Liver (tissue), 3 donors: Measurements from ENCODE around the gene LZTS3.

ENCODE experiments used
- FOXA1 ChIP-seq: IDR thresholded peaks from 2 replicates; pipeline ENCODE4 v1.6.1; 2016; ENCODE audit warnings: antibody characterized with exemption
- FOXA2 ChIP-seq: IDR thresholded peaks from 2 replicates; pipeline ENCODE4 v1.6.1; 2016; ENCODE audit warnings: antibody characterized with exemption
- GABPA ChIP-seq, 2 donors: IDR thresholded peaks in 1 of 2; conservative IDR thresholded peaks in 1 of 2; 2 replicates each; pipeline ENCODE4 v1.6.1; 2016; ENCODE audit warnings: antibody characterized with exemption in 2 of 2, mild to moderate bottlenecking in 1 of 2, moderate library complexity in 1 of 2
- HNF4A ChIP-seq, 2 donors: conservative IDR thresholded peaks; 2 replicates each; pipeline ENCODE4 v1.6.1; 2016; ENCODE audit warnings: antibody characterized with exemption in 2 of 2, mild to moderate bottlenecking in 2 of 2
- MAX ChIP-seq: IDR thresholded peaks from 2 replicates; pipeline ENCODE4 v1.6.1; 2016; ENCODE audit warnings: antibody characterized with exemption
- REST ChIP-seq: IDR thresholded peaks from 2 replicates; pipeline ENCODE4 v1.6.1; 2016; ENCODE audit warnings: antibody characterized with exemption, mild to moderate bottlenecking
- SP1 ChIP-seq: IDR thresholded peaks from 2 replicates; pipeline ENCODE4 v1.6.1; 2018; ENCODE audit warnings: antibody characterized with exemption, mild to moderate bottlenecking
- TF ChIP-seq, protein P1 (sequence below): fragments of 150-350 bp; IDR thresholded peaks from 2 replicates; pipeline ENCODE4 v1.5.1; 2017; ENCODE audit warnings: improper control_type of control experiment, low read depth, low read length; ENCODE audit not compliant: missing input control
- donor health status: healthy.
- donor health status: healthy.

GRCh38 chr20:3141757-3142156 lies 31.6 kb downstream of the LZTS3 start:
- TF ChIP-seq SP1, result no peak
- TF ChIP-seq, protein P1, sequence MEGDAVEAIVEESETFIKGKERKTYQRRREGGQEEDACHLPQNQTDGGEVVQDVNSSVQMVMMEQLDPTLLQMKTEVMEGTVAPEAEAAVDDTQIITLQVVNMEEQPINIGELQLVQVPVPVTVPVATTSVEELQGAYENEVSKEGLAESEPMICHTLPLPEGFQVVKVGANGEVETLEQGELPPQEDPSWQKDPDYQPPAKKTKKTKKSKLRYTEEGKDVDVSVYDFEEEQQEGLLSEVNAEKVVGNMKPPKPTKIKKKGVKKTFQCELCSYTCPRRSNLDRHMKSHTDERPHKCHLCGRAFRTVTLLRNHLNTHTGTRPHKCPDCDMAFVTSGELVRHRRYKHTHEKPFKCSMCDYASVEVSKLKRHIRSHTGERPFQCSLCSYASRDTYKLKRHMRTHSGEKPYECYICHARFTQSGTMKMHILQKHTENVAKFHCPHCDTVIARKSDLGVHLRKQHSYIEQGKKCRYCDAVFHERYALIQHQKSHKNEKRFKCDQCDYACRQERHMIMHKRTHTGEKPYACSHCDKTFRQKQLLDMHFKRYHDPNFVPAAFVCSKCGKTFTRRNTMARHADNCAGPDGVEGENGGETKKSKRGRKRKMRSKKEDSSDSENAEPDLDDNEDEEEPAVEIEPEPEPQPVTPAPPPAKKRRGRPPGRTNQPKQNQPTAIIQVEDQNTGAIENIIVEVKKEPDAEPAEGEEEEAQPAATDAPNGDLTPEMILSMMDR, result no peak
- TF ChIP-seq FOXA2, result no peak
- TF ChIP-seq HNF4A (conservative IDR thresholded peaks at IDR 0.05), result no peak
- no peak for TF ChIP-seq REST
- TF ChIP-seq MAX, result no peak
- no peak for TF ChIP-seq FOXA1
- no peak for TF ChIP-seq GABPA (IDR thresholded peaks at IDR 0.05 in 1 of 2, conservative IDR thresholded peaks at IDR 0.05 in 1 of 2)
